Astrocyte (in vitro differentiated cells and primary cell): ENCODE results near the gene KIF26B. TPM values are rescaled to one million over a fixed set of nuclear protein-coding genes. Genes with fewer than 3 reads are reported as not detected.

ENCODE experiments used
- DNase-seq: peaks from one replicate; pipeline ENCODE4 v3.0.0-alpha.2; 2010; ENCODE audit warnings: low read depth
- FAIRE-seq: peaks from 2 replicates; lab custom pipeline; 2011; peaks lifted over from hg19 to GRCh38; lab: Jason Lieb, UNC
- H2AFZ ChIP-seq: 2 replicates; pipeline ENCODE4 v1.6.0; 2012; ENCODE audit warnings: low read depth, low read length, inconsistent platforms
- H3K27ac ChIP-seq: 2 replicates; pipeline ENCODE4 v1.5.1; 2011; ENCODE audit warnings: low read depth, low read length, inconsistent platforms
- H3K27me3 ChIP-seq: 2 replicates; pipeline ENCODE4 v1.6.0; 2011; ENCODE audit warnings: low read length, inconsistent platforms; ENCODE audit not compliant: insufficient read depth
- H3K36me3 ChIP-seq: 2 replicates; pipeline ENCODE4 v1.5.1; 2011; ENCODE audit warnings: low read length, inconsistent platforms; ENCODE audit not compliant: insufficient read depth
- H3K4me1 ChIP-seq: 2 replicates; pipeline ENCODE4 v1.5.1; 2011; ENCODE audit warnings: low read length, inconsistent platforms; ENCODE audit not compliant: insufficient read depth
- H3K4me2 ChIP-seq: 2 replicates; pipeline ENCODE4 v1.6.0; 2012; ENCODE audit warnings: low read length, inconsistent platforms
- H3K4me3 ChIP-seq: 2 replicates; pipeline ENCODE4 v1.5.1; 2011; ENCODE audit warnings: low read depth, mild to moderate bottlenecking, low read length, inconsistent platforms; ENCODE audit not compliant: insufficient read depth
- H3K79me2 ChIP-seq: 2 replicates; pipeline ENCODE4 v1.6.0; 2012; ENCODE audit warnings: mild to moderate bottlenecking, low read length, inconsistent platforms; ENCODE audit not compliant: insufficient read depth
- H3K9ac ChIP-seq: 2 replicates; pipeline ENCODE4 v1.6.0; 2012; ENCODE audit warnings: mild to moderate bottlenecking, low read length, inconsistent platforms
- H3K9me3 ChIP-seq: 2 replicates; pipeline ENCODE4 v1.5.1; 2012; ENCODE audit warnings: low read depth, mild to moderate bottlenecking, low read length, inconsistent platforms; ENCODE audit not compliant: insufficient read depth
- H4K20me1 ChIP-seq: 2 replicates; pipeline ENCODE4 v1.6.0; 2012; ENCODE audit warnings: low read length, inconsistent platforms; ENCODE audit not compliant: insufficient read depth
- H3K27ac Mint-ChIP-seq: one replicate; pipeline ENCODE4 v1.8.0; 2021; ENCODE audit warnings: mild to moderate bottlenecking, mixed read lengths; ENCODE audit not compliant: unreplicated experiment
- H3K27me3 Mint-ChIP-seq: one replicate; pipeline ENCODE4 v1.8.0; 2021; ENCODE audit warnings: low read depth, mixed read lengths; ENCODE audit not compliant: unreplicated experiment
- H3K36me3 Mint-ChIP-seq: one replicate; pipeline ENCODE4 v1.8.0; 2021; ENCODE audit warnings: low read depth, mixed read lengths; ENCODE audit not compliant: unreplicated experiment
- H3K4me1 Mint-ChIP-seq: one replicate; pipeline ENCODE4 v1.8.0; 2021; ENCODE audit warnings: low read depth, mixed read lengths; ENCODE audit not compliant: unreplicated experiment
- H3K4me3 Mint-ChIP-seq: one replicate; pipeline ENCODE4 v1.8.0; 2021; ENCODE audit warnings: mild to moderate bottlenecking, moderate library complexity, mixed read lengths; ENCODE audit not compliant: unreplicated experiment
- H3K9me3 Mint-ChIP-seq: one replicate; pipeline ENCODE4 v1.8.0; 2021; ENCODE audit warnings: mild to moderate bottlenecking, mixed read lengths; ENCODE audit not compliant: unreplicated experiment
- CTCF ChIP-seq: IDR thresholded peaks from 2 replicates; pipeline ENCODE4 v1.5.1; 2011; ENCODE audit warnings: low read depth, mild to moderate bottlenecking, inconsistent platforms, low read length, moderate library complexity; ENCODE audit not compliant: insufficient read depth
- EZH2 ChIP-seq: IDR thresholded peaks from 2 replicates; pipeline ENCODE4 v1.6.1; 2012; ENCODE audit warnings: mild to moderate bottlenecking, low read length, inconsistent platforms; ENCODE audit not compliant: insufficient read depth
- total RNA-seq: library from RNA; stranded (reverse); gene quantifications from 2 replicates; pipeline ENCODE4 v1.2.1, GENCODE V29; 2021

Gene KIF26B
- total RNA-seq, 1 donor from 2014 or later: 6.8 TPM

DNA sequence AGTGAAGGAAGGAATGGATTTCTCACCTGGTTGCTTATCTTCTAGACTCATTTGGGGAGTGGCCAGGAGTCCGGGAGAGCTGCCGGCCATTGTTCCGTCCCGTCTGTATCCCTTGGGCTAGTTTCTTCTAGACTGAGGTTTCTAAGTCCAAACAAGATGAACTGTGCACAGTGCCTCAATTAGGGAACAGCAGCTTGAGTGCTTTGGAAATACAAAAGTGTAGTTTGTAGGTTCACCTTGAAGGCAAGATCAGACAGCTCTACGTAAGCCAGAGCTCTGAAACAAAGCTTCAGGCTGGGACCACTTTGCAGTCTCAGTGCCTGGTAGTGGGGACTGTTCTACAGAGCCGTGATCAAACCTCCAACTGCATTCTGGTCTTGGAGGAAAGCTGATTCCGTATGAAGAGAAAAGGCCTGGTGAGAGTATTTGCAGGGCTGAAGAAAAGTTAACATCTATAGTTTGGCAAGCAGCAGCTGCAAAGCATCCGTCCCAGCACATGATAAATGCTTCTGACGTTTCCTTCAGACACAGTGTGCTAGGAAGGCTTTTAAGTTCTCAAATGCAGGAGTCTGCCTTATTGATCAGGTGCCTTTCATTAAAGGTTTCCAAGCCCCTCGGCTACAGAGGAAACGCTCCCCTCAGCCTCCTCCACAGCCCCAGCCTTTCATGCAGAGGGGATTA, 432.8 kb downstream of the KIF26B start:
- Histone ChIP-seq H4K20me1 (no peaks in the 10 kb centered on the region), H3K27ac (no peak overlapping the region), H3K79me2 (no peaks in the 10 kb centered on the region), H3K27me3 (no peaks in the 10 kb centered on the region), H3K4me3 (no peak overlapping the region), H3K9ac (no peak overlapping the region), H3K36me3 (no peaks in the 10 kb centered on the region), H3K9me3 (no peaks in the 10 kb centered on the region), H2AFZ (no peak overlapping the region), H3K4me1 (peaks cover 18% of the 10 kb centered on the region), H3K4me2 (no peak overlapping the region)
- H3K4me3 Mint-ChIP-seq: no peak overlapping the region
- H3K36me3 Mint-ChIP-seq: peaks cover 3% of the 10 kb centered on the region
- peaks cover 34% of the 10 kb centered on the region for H3K4me1 Mint-ChIP-seq
- H3K27ac Mint-ChIP-seq: no peak overlapping the region
- FAIRE-seq: no peak
- peaks cover 4% of the 10 kb centered on the region for H3K27me3 Mint-ChIP-seq
- no peak for DNase-seq
- H3K9me3 Mint-ChIP-seq: no peaks in the 10 kb centered on the region
- TF ChIP-seq CTCF (no peak), EZH2 (no peak)

DNA sequence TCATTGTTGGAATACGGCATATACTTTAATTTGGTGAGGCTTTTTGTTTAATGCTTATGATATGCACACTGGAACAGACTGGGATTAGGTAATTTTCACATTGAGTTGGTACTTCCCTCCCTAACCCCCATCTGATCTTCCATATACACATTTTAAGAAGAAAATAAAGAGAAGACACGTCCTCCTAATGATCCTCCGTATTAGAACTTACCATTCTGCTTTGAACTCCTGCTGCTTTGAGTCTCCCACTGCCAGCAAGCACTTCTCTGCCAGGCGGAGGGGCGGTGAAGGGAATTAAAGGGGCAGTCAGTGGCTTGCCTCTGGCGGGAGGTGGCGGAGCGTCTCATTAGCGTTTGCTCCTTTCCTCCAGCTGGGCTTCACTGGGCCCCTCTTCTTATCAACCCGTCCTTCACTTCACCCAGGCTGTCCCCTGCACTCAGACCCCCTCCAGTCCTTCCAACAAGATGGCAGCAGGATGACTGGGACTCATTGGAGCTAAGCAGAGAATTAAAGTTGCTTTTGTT, 433.4 kb downstream of the KIF26B start:
- H3K4me3 ChIP-seq: no peak overlapping the region
- no peaks in the 10 kb centered on the region for H3K79me2 ChIP-seq
- H3K27ac Mint-ChIP-seq: no peak overlapping the region
- no peaks in the 10 kb centered on the region for H3K27me3 ChIP-seq
- H3K9ac ChIP-seq: no peak overlapping the region
- FAIRE-seq (no peak), DNase-seq (no peak)
- no peaks in the 10 kb centered on the region for H3K9me3 Mint-ChIP-seq
- H3K4me1 ChIP-seq: peaks cover 18% of the 10 kb centered on the region
- no peak overlapping the region for H3K27ac ChIP-seq
- H3K4me2 ChIP-seq: no peak overlapping the region
- H3K36me3 Mint-ChIP-seq: peaks cover 3% of the 10 kb centered on the region
- no peak for TF ChIP-seq EZH2
- no peak for TF ChIP-seq CTCF
- no peaks in the 10 kb centered on the region for H3K36me3 ChIP-seq
- no peaks in the 10 kb centered on the region for H4K20me1 ChIP-seq
- peaks cover 29% of the 10 kb centered on the region for H3K4me1 Mint-ChIP-seq
- H3K4me3 Mint-ChIP-seq: no peak overlapping the region
- no peaks in the 10 kb centered on the region for H3K9me3 ChIP-seq
- H2AFZ ChIP-seq: no peak overlapping the region
- peaks cover 4% of the 10 kb centered on the region for H3K27me3 Mint-ChIP-seq

DNA sequence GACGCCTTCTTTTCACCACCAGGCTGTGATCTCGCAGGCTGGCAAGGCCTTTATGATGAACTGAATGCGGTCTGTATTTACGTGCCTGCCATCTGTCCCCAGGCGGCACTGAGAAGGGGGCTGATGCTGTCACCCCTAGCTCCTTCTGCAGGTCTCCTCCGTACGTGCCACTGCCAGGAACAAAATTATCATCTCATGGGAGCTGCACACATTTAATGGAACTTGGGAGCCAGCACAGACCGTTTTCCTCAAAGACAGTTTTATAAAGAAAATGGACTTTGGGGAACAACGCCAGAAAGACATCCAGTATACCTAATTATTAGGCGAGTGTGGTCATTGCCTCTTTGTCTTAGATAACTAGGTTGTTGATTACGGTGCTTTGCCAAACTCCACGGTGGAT, 434.5 kb downstream of the KIF26B start:
- H3K4me1 Mint-ChIP-seq: peaks cover 17% of the 10 kb centered on the region
- no peaks in the 10 kb centered on the region for H3K36me3 ChIP-seq
- peaks cover 18% of the 10 kb centered on the region for H3K4me1 ChIP-seq
- peaks cover 3% of the 10 kb centered on the region for H3K9me3 Mint-ChIP-seq
- no peak overlapping the region for H2AFZ ChIP-seq
- no peaks in the 10 kb centered on the region for H3K27me3 ChIP-seq
- no peak overlapping the region for H3K4me3 ChIP-seq
- H3K4me3 Mint-ChIP-seq: no peak overlapping the region
- no peaks in the 10 kb centered on the region for H3K9me3 ChIP-seq
- no peak overlapping the region for H3K27ac Mint-ChIP-seq
- peaks cover 4% of the 10 kb centered on the region for H3K27me3 Mint-ChIP-seq
- H3K36me3 Mint-ChIP-seq: peaks cover 4% of the 10 kb centered on the region
- H3K4me2 ChIP-seq: no peak overlapping the region
- no peaks in the 10 kb centered on the region for H3K79me2 ChIP-seq
- no peak for DNase-seq
- no peak for FAIRE-seq
- H4K20me1 ChIP-seq: no peaks in the 10 kb centered on the region
- H3K9ac ChIP-seq: no peak overlapping the region
- H3K27ac ChIP-seq: no peak overlapping the region
- TF ChIP-seq CTCF (no peak), EZH2 (no peak)
